ENCODE data around the gene ARHGAP33.

ARHGAP33 gene

GRCh38 chr19:35740423-35741202 is 34.8 kb upstream of the ARHGAP33 start:
- peak; percentile 93 for DNase-seq (ENCODE audit: low read depth)

GRCh38 chr19:35741203-35741515 is 34.2 kb upstream of the ARHGAP33 start:
- DNase-seq (ENCODE audit: low read depth): no peak

GRCh38 chr19:35742121-35742724 is 33.1 kb upstream of the ARHGAP33 start, which contains the start of gene IGFLR1:
IGFLR1 (minus strand) TSS chr19:35742452; CDS start chr19:35741180, 1,272 bp downstream.
- DNase-seq (ENCODE audit: low read depth): peak; percentile 48

GRCh38 chr19:35743640-35744429 is 31.5 kb upstream of the ARHGAP33 start:
- no peak for DNase-seq (ENCODE audit: low read depth)

GRCh38 chr19:35744430-35745327 is 30.7 kb upstream of the ARHGAP33 start:
- peak; percentile 91 for DNase-seq (ENCODE audit: low read depth)

GRCh38 chr19:35745328-35746086 is 29.9 kb upstream of the ARHGAP33 start, which contains the start of the genes PSENEN and U2AF1L4:
PSENEN (plus strand) TSS chr19:35745651; CDS start chr19:35745931, 280 bp downstream.
U2AF1L4 (minus strand) TSS chr19:35745418; CDS start chr19:35745391, 27 bp downstream.
- peak; percentile 95 for DNase-seq (ENCODE audit: low read depth)

- no peak for DNase-seq (ENCODE audit: low read depth)
These were observed 29.3 kb upstream of the ARHGAP33 start for GRCh38 chr19:35746087-35746462.

- no peak for DNase-seq (ENCODE audit: low read depth)
These were observed 28.8 kb upstream of the ARHGAP33 start for GRCh38 chr19:35746531-35746930.

GRCh38 chr19:35748106-35749020 is 27.0 kb upstream of the ARHGAP33 start, which contains the start of gene LIN37:
LIN37 (plus strand) TSS chr19:35748576; CDS start chr19:35748725, 149 bp downstream.
- peak; percentile 98 for DNase-seq (ENCODE audit: low read depth)

GRCh38 chr19:35750167-35750566 is 25.2 kb upstream of the ARHGAP33 start:
- DNase-seq (ENCODE audit: low read depth): no peak

GRCh38 chr19:35751839-35752745 is 23.3 kb upstream of the ARHGAP33 start:
- DNase-seq (ENCODE audit: low read depth): no peak

GRCh38 chr19:35752746-35753350 is 22.5 kb upstream of the ARHGAP33 start:
- DNase-seq (ENCODE audit: low read depth): no peak

GRCh38 chr19:35753634-35754369 is 21.6 kb upstream of the ARHGAP33 start:
- no peak for DNase-seq (ENCODE audit: low read depth)

- no peak for DNase-seq (ENCODE audit: low read depth)
These were observed 20.8 kb upstream of the ARHGAP33 start for GRCh38 chr19:35754370-35755130.

- no peak for DNase-seq (ENCODE audit: low read depth)
These were observed 20.2 kb upstream of the ARHGAP33 start for GRCh38 chr19:35755131-35755549.

GRCh38 chr19:35755550-35756376 is 19.6 kb upstream of the ARHGAP33 start:
- peak; percentile 40 for DNase-seq (ENCODE audit: low read depth)

All from T follicular helper cell (primary cell).